ENCODE results near the gene MYO7B. TPM values are rescaled to one million over a fixed set of nuclear protein-coding genes. Genes with fewer than 3 reads are reported as not detected.
A peak's percentile ranks its signal among the peaks of the same experiment; 100 is the strongest.

MYO7B gene
- total RNA-seq, 6 experiments from 2014 or later: 0.74 to 1.3 (median 0.98) TPM

- DNase-seq: no peak
- H3K27me3 Mint-ChIP-seq (ENCODE audit: insufficient read depth): peaks cover 11% of the 10 kb centered on the region; the same call in 1 of the 2 replicates
- no peaks in the 10 kb centered on the region for H3K36me3 Mint-ChIP-seq (ENCODE audit: low read depth)
- no peak for TF ChIP-seq CTCF (IDR thresholded peaks at IDR 0.05)
- peaks cover 9% of the 10 kb centered on the region for H3K4me1 Mint-ChIP-seq (ENCODE audit: low read depth)
- no peak overlapping the region for H3K27ac Mint-ChIP-seq
- no peaks in the 10 kb centered on the region for H3K9me3 Mint-ChIP-seq
- no peak overlapping the region for H3K4me3 Mint-ChIP-seq
Observed at GRCh38 chr2:127634626-127635379, 99.3 kb downstream of the MYO7B start.

GRCh38 chr2:127635380-127636237, 100.1 kb downstream of the MYO7B start:
- Mint-ChIP-seq H3K36me3 (ENCODE audit: low read depth) (no peaks in the 10 kb centered on the region), H3K4me1 (ENCODE audit: low read depth) (peaks cover 9% of the 10 kb centered on the region), H3K27me3 (ENCODE audit: insufficient read depth) (peaks cover 11% of the 10 kb centered on the region; the same call in 1 of the 2 replicates), H3K9me3 (no peaks in the 10 kb centered on the region), H3K4me3 (no peak overlapping the region), H3K27ac (0 out of 2 replicates have a peak overlapping the region, but pooled peaks have one; percentile 24)
- DNase-seq: no peak
- TF ChIP-seq CTCF (IDR thresholded peaks at IDR 0.05): no peak

GRCh38 chr2:127636248-127637235, 101.1 kb downstream of the MYO7B start:
- no peak for DNase-seq
- no peak for TF ChIP-seq CTCF (IDR thresholded peaks at IDR 0.05)
- Mint-ChIP-seq H3K27ac (peak overlapping the region; percentile 24; the same call in 1 of the 2 replicates), H3K4me1 (ENCODE audit: low read depth) (peaks cover 9% of the 10 kb centered on the region), H3K9me3 (no peaks in the 10 kb centered on the region), H3K27me3 (ENCODE audit: insufficient read depth) (peaks cover 9% of the 10 kb centered on the region; the same call in 1 of the 2 replicates), H3K4me3 (no peak overlapping the region), H3K36me3 (ENCODE audit: low read depth) (no peaks in the 10 kb centered on the region)

GRCh38 chr2:127637236-127637630, 101.8 kb downstream of the MYO7B start:
- no peak for DNase-seq
- Mint-ChIP-seq H3K9me3 (no peaks in the 10 kb centered on the region), H3K4me1 (ENCODE audit: low read depth) (peaks cover 9% of the 10 kb centered on the region), H3K36me3 (ENCODE audit: low read depth) (no peaks in the 10 kb centered on the region), H3K27me3 (ENCODE audit: insufficient read depth) (peaks cover 9% of the 10 kb centered on the region; the same call in 1 of the 2 replicates), H3K4me3 (no peak overlapping the region), H3K27ac (no peak overlapping the region)
- no peak for TF ChIP-seq CTCF (IDR thresholded peaks at IDR 0.05)

Data from HFFc6 (cell line).